ENCODE data around the gene PCDHGC3. TPM values are rescaled to one million over a fixed set of nuclear protein-coding genes. Genes with fewer than 3 reads are reported as not detected.

Gene PCDHGC3
- polyA plus RNA-seq, 1 donor: 83.8 TPM

- no peak for DNase-seq (ENCODE audit: low read depth)
These were observed 9.7 kb downstream of the PCDHGC3 start for GRCh38 chr5:141485321-141486055.

GRCh38 chr5:141486091-141486490 is 10.3 kb downstream of the PCDHGC3 start:
- no peak for DNase-seq (ENCODE audit: low read depth)

DNA sequence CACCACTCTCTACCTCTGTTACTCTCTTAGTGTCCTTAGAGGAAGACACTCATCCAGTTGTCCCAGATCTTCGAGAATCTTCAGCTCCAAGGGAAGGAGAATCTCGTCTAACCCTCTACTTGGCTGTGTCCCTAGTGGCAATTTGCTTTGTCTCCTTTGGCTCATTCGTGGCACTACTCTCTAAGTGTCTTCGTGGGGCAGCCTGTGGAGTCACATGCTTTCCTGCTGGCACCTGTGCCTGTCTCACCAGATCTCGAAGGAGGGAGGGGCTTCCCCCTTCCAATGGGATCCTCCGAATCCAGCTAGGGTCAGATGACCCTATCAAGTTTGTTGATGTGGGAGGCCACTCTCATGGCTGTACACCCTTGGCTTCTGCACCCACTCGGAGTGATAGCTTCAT is 11.4 kb downstream of the PCDHGC3 start:
- DNase-seq (ENCODE audit: low read depth): no peak

DNA sequence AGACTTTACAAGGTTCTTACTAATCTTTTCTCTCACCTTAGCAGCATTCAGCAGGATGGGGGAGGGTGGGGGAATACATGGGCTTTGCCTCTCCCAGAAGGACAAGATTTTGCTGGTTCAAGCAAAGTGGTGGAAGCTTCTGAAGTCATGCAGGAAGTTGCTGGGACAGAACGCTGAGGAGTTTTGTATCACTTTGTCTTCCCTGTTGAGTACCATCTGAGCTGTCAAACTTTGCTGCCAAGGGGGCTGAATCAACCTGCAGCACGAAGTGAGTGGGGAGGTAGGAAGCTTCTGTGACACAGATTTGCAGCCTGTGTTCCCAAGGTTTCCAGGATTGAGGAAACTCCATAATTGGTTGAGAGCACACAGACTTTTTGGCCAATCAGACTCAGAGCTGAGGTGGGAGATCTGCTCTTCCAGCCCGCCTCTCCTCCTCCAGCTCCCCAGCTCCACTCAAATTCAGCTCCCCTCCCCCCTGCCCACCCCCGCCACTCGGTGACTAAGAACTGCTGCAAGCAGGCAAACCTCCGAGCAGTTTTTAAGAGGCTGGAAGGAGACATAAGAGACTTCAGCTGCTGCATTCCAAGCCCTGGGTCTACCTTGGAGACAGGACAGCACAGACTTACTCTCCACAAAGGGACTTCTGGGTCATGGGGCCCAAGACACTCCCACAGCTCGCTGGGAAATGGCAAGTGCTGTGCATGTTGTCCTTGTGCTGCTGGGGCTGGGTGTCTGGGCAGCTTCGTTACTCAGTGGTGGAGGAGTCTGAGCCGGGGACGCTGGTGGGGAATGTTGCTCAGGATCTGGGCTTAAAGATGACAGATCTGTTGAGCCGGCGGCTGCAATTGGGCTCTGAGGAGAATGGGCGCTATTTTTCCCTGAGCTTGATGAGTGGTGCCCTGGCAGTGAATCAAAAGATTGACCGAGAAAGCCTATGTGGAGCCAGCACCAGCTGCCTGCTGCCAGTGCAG is 13.1 kb downstream of the PCDHGC3 start, which contains the start of gene PCDHGC5:
TSS of gene PCDHGC5 (plus strand) at position 491 of the 971 bp plus-strand sequence. CDS start at position 651, 160 bp downstream.
- no peak for DNase-seq (ENCODE audit: low read depth)

DNA sequence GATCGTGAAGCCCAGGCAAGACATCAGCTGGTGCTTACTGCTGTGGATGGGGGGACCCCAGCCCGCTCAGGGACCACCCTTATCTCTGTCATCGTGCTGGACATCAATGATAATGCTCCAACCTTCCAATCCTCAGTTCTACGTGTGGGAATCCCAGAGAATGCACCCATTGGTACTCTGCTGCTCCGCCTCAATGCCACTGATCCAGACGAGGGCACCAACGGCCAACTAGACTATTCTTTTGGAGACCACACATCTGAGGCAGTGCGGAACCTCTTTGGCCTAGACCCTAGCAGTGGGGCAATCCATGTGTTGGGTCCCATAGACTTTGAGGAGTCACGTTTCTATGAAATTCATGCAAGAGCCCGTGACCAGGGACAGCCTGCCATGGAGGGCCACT is 14.1 kb downstream of the PCDHGC3 start:
- DNase-seq (ENCODE audit: low read depth): no peak

DNA sequence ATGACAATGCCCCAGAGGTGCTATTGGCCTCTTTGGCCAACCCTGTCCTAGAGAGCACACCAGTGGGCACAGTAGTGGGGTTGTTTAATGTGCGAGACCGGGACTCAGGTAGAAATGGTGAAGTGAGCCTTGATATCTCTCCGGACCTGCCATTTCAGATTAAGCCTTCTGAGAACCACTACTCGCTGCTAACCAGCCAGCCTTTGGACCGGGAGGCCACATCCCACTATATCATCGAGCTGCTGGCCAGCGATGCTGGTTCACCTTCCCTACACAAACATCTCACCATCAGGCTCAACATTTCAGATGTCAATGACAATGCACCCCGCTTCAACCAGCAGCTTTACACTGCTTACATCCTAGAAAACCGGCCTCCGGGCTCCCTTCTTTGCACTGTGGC is 14.5 kb downstream of the PCDHGC3 start:
- DNase-seq (ENCODE audit: low read depth): no peak

DNA sequence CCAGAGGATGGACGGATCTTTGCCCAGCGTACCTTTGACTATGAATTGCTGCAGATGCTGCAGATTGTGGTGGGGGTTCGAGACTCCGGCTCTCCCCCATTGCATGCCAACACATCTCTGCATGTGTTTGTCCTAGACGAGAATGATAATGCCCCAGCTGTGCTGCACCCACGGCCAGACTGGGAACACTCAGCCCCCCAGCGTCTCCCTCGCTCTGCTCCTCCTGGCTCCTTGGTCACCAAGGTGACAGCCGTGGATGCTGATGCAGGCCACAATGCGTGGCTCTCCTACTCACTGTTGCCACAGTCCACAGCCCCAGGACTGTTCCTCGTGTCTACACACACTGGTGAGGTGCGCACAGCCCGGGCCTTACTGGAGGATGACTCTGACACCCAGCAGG is 15.0 kb downstream of the PCDHGC3 start:
- no peak for DNase-seq (ENCODE audit: low read depth)

DNA sequence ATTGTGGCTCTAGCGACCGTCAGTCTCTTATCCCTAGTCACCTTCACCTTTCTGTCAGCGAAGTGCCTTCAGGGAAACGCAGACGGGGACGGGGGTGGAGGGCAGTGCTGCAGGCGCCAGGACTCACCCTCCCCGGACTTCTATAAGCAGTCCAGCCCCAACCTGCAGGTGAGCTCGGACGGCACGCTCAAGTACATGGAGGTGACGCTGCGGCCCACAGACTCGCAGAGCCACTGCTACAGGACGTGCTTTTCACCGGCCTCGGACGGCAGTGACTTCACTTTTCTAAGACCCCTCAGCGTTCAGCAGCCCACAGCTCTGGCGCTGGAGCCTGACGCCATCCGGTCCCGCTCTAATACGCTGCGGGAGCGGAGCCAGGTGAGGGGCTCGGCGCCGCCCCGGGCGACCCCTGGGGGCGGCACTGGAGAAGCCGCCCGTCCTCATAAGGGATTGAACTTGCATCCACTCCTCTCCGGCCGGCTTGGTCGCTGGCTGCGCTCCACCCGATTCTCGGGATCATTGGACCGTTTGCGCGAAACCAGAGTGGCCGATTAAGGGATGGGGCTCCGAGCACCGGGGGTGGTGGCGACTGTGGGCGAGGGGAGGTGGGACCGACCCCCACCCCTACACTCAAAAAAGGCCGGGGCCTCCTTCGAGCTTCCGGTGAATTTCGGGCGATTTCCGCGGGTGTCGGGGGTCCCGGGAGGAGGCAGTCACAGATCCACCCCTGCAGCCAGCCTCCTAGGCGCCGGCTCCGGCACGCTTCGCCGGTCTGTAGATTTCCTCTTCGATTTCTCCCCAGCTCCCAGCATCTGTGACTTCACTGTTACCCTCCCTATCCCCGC is 15.8 kb downstream of the PCDHGC3 start:
- DNase-seq (ENCODE audit: low read depth): no peak

GRCh38 chr5:141492168-141492885 is 16.6 kb downstream of the PCDHGC3 start:
- DNase-seq (ENCODE audit: low read depth): no peak

- DNase-seq (ENCODE audit: low read depth): no peak
These were observed 18.0 kb downstream of the PCDHGC3 start for GRCh38 chr5:141493500-141494422.

- DNase-seq (ENCODE audit: low read depth): no peak
These were observed 19.1 kb downstream of the PCDHGC3 start for GRCh38 chr5:141494761-141495452.

DNA sequence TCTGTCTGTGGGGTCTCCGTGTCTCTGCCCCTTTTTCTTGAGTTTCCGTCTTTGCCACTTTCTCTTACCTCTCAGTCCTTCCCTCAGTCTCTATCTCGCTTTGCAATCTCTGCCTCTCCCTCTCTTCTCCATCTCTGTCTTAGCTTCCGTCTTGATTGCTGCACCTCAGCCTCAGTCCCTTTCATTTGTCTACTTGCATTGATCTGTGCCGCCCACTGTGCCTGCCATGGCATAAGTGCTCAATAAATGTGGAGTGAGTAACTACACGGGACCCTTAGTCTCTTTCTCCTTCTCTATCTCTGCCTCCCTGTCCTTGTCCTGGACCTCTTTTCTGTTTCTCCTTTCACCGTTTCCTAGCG is 19.7 kb downstream of the PCDHGC3 start:
- DNase-seq (ENCODE audit: low read depth): no peak

DNA sequence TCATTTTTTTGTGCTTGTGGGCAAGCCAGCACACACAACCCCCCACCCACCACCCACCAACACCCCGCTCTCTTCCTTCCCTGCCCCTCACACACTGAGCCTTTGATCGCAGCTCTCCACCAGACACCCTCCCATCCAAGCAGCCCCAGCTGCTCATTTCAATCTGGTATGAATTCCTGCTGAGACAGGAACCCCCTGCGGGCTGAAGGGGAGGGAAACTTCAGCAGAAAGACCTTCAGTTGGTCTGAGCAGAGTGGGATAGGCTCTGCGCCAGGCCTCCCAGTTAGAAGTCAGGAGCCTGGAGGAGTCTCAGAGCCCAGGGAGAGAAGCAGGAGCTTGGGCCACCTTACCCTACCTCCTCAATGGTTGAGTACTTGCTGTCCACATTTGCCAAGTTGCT is 20.3 kb downstream of the PCDHGC3 start:
- no peak for DNase-seq (ENCODE audit: low read depth)

DNA sequence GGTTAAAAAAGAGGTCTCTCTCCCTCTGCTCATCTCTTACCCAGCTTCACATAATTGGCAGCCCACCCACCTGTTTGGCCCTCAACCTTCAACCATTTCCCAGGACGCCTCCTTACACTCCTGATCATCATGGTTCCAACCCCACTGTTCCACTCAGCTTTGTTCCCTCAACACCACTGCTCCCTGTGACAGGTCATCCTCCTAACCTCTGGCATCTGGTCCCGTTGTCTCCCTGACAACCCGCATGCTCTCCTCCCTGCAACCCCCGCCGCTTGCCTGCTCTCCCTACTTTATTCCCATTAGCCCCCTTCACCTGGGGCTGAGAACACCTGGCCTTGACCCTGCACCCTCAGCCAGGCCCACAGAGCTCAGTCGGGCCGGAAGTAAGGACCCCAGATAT is 26.0 kb downstream of the PCDHGC3 start:
- no peak for DNase-seq (ENCODE audit: low read depth)

- DNase-seq (ENCODE audit: low read depth): no peak
These were observed 27.9 kb downstream of the PCDHGC3 start for GRCh38 chr5:141503681-141504080.

- DNase-seq (ENCODE audit: low read depth): no peak
These were observed 28.4 kb downstream of the PCDHGC3 start for GRCh38 chr5:141504216-141504615.

- no peak for DNase-seq (ENCODE audit: low read depth)
These were observed 30.8 kb downstream of the PCDHGC3 start for GRCh38 chr5:141506381-141507155.

- no peak for DNase-seq (ENCODE audit: low read depth)
These were observed 31.8 kb downstream of the PCDHGC3 start for GRCh38 chr5:141507387-141508091.

Data from forelimb muscle (tissue), 1 donor.